ENCODE results near the gene ABHD14A. TPM values are rescaled to one million over a fixed set of nuclear protein-coding genes. Genes with fewer than 3 reads are reported as not detected.

ABHD14A gene
- total and polyA plus RNA-seq, 8 donors: 5.9 to 36.3 (median 9.7) TPM

- Histone ChIP-seq H3K27ac (peak overlapping the region in 2 of 4 donors; percentile 2 to 17), H3K4me1 (peaks cover 4 to 11% (median 6%) of the 10 kb centered on the region in 3 donors), H3K36me3 (no peaks in the 10 kb centered on the region), H3K27me3 (no peaks in the 10 kb centered on the region), H3K4me3 (no peak overlapping the region), H3K9me3 (no peaks in the 10 kb centered on the region)
- intact Hi-C loops (cut with DNase I): loop anchor here (5.0 kb wide), 2 partner anchors 122 to 137 kb away; no protein-coding TSS in a partner anchor
- TF ChIP-seq, protein P1, sequence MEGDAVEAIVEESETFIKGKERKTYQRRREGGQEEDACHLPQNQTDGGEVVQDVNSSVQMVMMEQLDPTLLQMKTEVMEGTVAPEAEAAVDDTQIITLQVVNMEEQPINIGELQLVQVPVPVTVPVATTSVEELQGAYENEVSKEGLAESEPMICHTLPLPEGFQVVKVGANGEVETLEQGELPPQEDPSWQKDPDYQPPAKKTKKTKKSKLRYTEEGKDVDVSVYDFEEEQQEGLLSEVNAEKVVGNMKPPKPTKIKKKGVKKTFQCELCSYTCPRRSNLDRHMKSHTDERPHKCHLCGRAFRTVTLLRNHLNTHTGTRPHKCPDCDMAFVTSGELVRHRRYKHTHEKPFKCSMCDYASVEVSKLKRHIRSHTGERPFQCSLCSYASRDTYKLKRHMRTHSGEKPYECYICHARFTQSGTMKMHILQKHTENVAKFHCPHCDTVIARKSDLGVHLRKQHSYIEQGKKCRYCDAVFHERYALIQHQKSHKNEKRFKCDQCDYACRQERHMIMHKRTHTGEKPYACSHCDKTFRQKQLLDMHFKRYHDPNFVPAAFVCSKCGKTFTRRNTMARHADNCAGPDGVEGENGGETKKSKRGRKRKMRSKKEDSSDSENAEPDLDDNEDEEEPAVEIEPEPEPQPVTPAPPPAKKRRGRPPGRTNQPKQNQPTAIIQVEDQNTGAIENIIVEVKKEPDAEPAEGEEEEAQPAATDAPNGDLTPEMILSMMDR (IDR thresholded peaks at IDR 0.05): no peak
- WGBS, 2 donors: 70 to 75% methylated on average over 4 of the region's 4 CpGs
- ATAC-seq (peak in 2 of 4 donors; percentile 3 to 9), FAIRE-seq (no peak), DNase-seq (no peak)
Measured at GRCh38 chr3:52004906-52005395, 30.1 kb downstream of the ABHD14A start.

GRCh38 chr3:52005571-52005986 is 30.7 kb downstream of the ABHD14A start:
- no peaks in the 10 kb centered on the region for H3K9me3 ChIP-seq
- no peaks in the 10 kb centered on the region for H3K27me3 ChIP-seq
- ATAC-seq (peak; percentile 84 to 89 (median 86)), DNase-seq (peak; percentile 61 to 90 (median 74)), FAIRE-seq (no peak)
- intact Hi-C loops (cut with DNase I): no loop called here
- no peaks in the 10 kb centered on the region for H3K36me3 ChIP-seq
- 3 to 4% methylated on average over 13 to 15 of the region's 15 CpGs for WGBS, 2 donors
- H3K4me1 ChIP-seq: peaks cover 4 to 11% (median 6%) of the 10 kb centered on the region in 3 donors
- peak overlapping the region in 3 of 4 donors; percentile 2 to 17 (median 13) for H3K27ac ChIP-seq
- TF ChIP-seq, protein P1 (IDR thresholded peaks at IDR 0.05): no peak
- H3K4me3 ChIP-seq: peak overlapping the region in 1 of 4 donors; percentile 9

- no peak for DNase-seq
- no peak for FAIRE-seq
- H3K27me3 ChIP-seq: no peaks in the 10 kb centered on the region
- H3K36me3 ChIP-seq: no peaks in the 10 kb centered on the region
- H3K4me3 ChIP-seq: peak overlapping the region in 1 of 4 donors; percentile 9
- ATAC-seq: peak in 3 of 4 donors; percentile 3 to 21 (median 18)
- no peaks in the 10 kb centered on the region for H3K9me3 ChIP-seq
- peaks cover 4 to 11% (median 6%) of the 10 kb centered on the region in 3 donors for H3K4me1 ChIP-seq
- 56 to 64% methylated on average over 8 of the region's 8 CpGs for WGBS, 2 donors
- H3K27ac ChIP-seq: peak overlapping the region in 3 of 4 donors; percentile 2 to 17 (median 13)
- TF ChIP-seq, protein P1 (IDR thresholded peaks at IDR 0.05): no peak
- intact Hi-C loops (cut with DNase I): no loop called here
Measured at GRCh38 chr3:52006017-52006819, 31.4 kb downstream of the ABHD14A start.

DNA sequence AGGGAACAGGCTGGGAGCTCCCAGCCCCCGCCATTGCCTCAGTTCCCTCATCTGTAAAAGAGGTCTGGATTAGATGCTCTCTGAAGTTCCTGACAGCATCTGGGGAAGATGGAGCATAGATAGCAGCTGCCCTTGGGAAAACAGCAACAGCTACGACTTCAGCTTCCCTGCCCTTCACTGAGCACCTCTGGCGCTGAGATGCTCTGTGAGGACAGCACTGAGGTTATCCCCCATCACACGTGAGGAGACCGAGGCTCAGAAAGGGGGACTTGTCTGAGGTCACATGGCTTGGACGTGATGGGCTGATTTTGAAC is 31.9 kb downstream of the ABHD14A start:
- no peaks in the 10 kb centered on the region for H3K36me3 ChIP-seq
- no peaks in the 10 kb centered on the region for H3K9me3 ChIP-seq
- TF ChIP-seq, protein P1 (IDR thresholded peaks at IDR 0.05): no peak
- no peak for FAIRE-seq
- intact Hi-C loops (cut with DNase I): no loop called here
- H3K27ac ChIP-seq: no peak overlapping the region
- 66 to 78% methylated on average over 6 of the region's 6 CpGs for WGBS, 2 donors
- H3K27me3 ChIP-seq: no peaks in the 10 kb centered on the region
- DNase-seq: no peak
- H3K4me1 ChIP-seq: peaks cover 4 to 11% (median 6%) of the 10 kb centered on the region in 3 donors
- no peak for ATAC-seq
- H3K4me3 ChIP-seq: no peak overlapping the region

DNA sequence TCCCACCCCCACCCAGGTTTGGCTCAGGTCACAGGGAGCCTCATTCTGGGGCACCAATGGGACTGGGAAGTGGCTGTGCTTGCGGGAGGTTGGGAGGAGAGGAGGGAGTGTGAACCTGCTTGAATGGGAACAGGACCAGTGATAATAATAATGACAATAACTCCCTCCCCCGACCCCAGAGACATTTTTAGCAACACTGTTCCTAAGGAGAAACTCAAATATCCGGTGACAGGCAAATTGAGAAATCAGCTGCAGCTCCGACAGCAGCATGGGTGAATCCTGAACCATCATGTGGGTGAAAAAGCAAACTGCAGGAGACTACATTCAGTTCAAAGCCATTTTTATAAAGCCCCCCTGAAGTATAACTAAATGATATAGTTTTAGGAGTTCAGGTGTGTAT is 32.4 kb downstream of the ABHD14A start:
- Histone ChIP-seq H3K27ac (no peak overlapping the region), H3K4me3 (no peak overlapping the region)

More for the DNA sequence above, 32.4 kb downstream of the ABHD14A start:
- Histone ChIP-seq H3K4me1 (peaks cover 4 to 11% (median 6%) of the 10 kb centered on the region in 3 donors), H3K27me3 (no peaks in the 10 kb centered on the region), H3K9me3 (no peaks in the 10 kb centered on the region), H3K36me3 (no peaks in the 10 kb centered on the region)
- TF ChIP-seq, protein P1 (IDR thresholded peaks at IDR 0.05): no peak
- no peak for DNase-seq
- intact Hi-C loops (cut with DNase I): no loop called here
- ATAC-seq: no peak
- no peak for FAIRE-seq
- 49 to 69% methylated on average over 4 of the region's 4 CpGs for WGBS, 2 donors

Measured in pancreas (tissue), 10 donors.